B cell (primary cell): ENCODE results near the gene TUBA4A. TPM values are rescaled to one million over a fixed set of nuclear protein-coding genes. Genes with fewer than 3 reads are reported as not detected.

ENCODE experiments used
- ATAC-seq: fragments of 200-7000 bp; cut with Tn5 transposase; one replicate; pipeline ENCODE4 v1.10.0; 2021; ENCODE audit warnings: low read depth, mild to moderate bottlenecking, moderate number of reproducible peaks, moderate library complexity
- CTCF ChIA-PET: fragments of 350-600 bp; sonication (Branson Sonifier 250); formaldehyde crosslinking; loops from one replicate; lab custom pipeline; 2021; ENCODE audit warnings: antibody characterized with exemption, inconsistent platforms; lab: Charles Lee
- POLR2A ChIA-PET: fragments of 350-600 bp; sonication (Branson Sonifier 250); formaldehyde crosslinking; loops from one replicate; lab custom pipeline; 2021; ENCODE audit warnings: antibody characterized with exemption; lab: Charles Lee
- DNase-seq: peaks from one replicate; pipeline ENCODE4 v3.0.0; 2013
- H2AFZ ChIP-seq: 2 replicates; pipeline ENCODE4 v1.6.1; 2012; ENCODE audit warnings: mild to moderate bottlenecking, low read depth, low read length; ENCODE audit not compliant: insufficient read depth, poor library complexity, severe bottlenecking
- H3K27ac ChIP-seq, 2 donors: 1 replicate in 1 of 2; 2 replicates in 1 of 2; pipeline ENCODE4 v1.5.1; 2012 to 2013; ENCODE audit warnings: low read length in 2 of 2, mild to moderate bottlenecking in 2 of 2, moderate library complexity in 1 of 2
- H3K27me3 ChIP-seq, 4 experiments: fragments of 200-600 bp in 1 of 4; sonication (generic) in 1 of 4; replicated peaks in 1 of 4; 1 replicate in 2 of 4; 2 replicates in 2 of 4; pipeline versions ENCODE4 v1.6.1 to v1.7.0; 2013 to 2016; ENCODE audit warnings: low read length in 3 of 4, mild to moderate bottlenecking in 2 of 4, mixed read lengths in 1 of 4, moderate library complexity in 1 of 4; ENCODE audit not compliant: insufficient read depth in 4 of 4, control insufficient read depth in 3 of 4; ENCODE audit errors: control extremely low read depth in 1 of 4
- H3K36me3 ChIP-seq, 2 experiments: replicated peaks in 1 of 2; 1 replicate in 1 of 2; 2 replicates in 1 of 2; pipeline versions ENCODE4 v1.6.1 to v1.7.1; 2013; ENCODE audit warnings: low read length in 1 of 2; ENCODE audit not compliant: insufficient read depth in 2 of 2, control insufficient read depth in 1 of 2; ENCODE audit errors: control extremely low read depth in 1 of 2, extremely low read depth in 1 of 2
- H3K4me1 ChIP-seq, 2 donors: fragments of 200-600 bp in 1 of 2; sonication (generic) in 1 of 2; 1 replicate in 1 of 2; 2 replicates in 1 of 2; pipeline versions ENCODE4 v1.5.1 to v1.6.1; 2013 to 2017; ENCODE audit warnings: low read length in 2 of 2; ENCODE audit not compliant: control insufficient read depth in 2 of 2, insufficient read depth in 2 of 2
- H3K4me2 ChIP-seq: replicated peaks from 2 replicates; pipeline ENCODE3; 2012; ENCODE audit warnings: mild to moderate bottlenecking, low read depth, low read length; ENCODE audit not compliant: poor library complexity, severe bottlenecking
- H3K4me3 ChIP-seq, 5 experiments: fragments of 200-600 bp in 1 of 5; sonication (generic) in 1 of 5; 1 replicate in 3 of 5; 2 replicates in 2 of 5; pipeline versions ENCODE4 v1.5.1 to v1.7.0; 2011 to 2016; ENCODE audit warnings: low read length in 4 of 5, mild to moderate bottlenecking in 4 of 5, low read depth in 2 of 5, control low read depth in 1 of 5, moderate library complexity in 1 of 5; ENCODE audit not compliant: insufficient read depth in 1 of 5; ENCODE audit errors: control extremely low read depth in 1 of 5, extremely low read depth in 1 of 5
- H3K79me2 ChIP-seq: fragments of 200-600 bp; sonication (generic); one replicate; pipeline ENCODE4 v1.6.0; 2016; ENCODE audit warnings: low read length; ENCODE audit not compliant: control insufficient read depth, insufficient read depth
- H3K9ac ChIP-seq: fragments of 200-600 bp; sonication (generic); 2 replicates; pipeline ENCODE4 v1.6.1; 2017; ENCODE audit warnings: mild to moderate bottlenecking, low read length, moderate library complexity
- H3K9me3 ChIP-seq, 3 donors: one replicate each; pipeline versions ENCODE4 v1.6.1 to v1.7.1; 2013; ENCODE audit warnings: low read length in 2 of 3; ENCODE audit not compliant: control insufficient read depth in 2 of 3, insufficient read depth in 1 of 3; ENCODE audit errors: control extremely low read depth in 1 of 3
- H4K20me1 ChIP-seq: 2 replicates; pipeline ENCODE4 v1.6.0; 2012; ENCODE audit warnings: mild to moderate bottlenecking, low read length; ENCODE audit not compliant: insufficient read depth, control insufficient read depth, poor library complexity, severe bottlenecking
- H3K27ac Mint-ChIP-seq: one replicate; pipeline ENCODE4 v1.8.0; 2021; ENCODE audit warnings: mixed read lengths
- H3K27me3 Mint-ChIP-seq: one replicate; pipeline ENCODE4 v1.8.0; 2021; ENCODE audit warnings: mixed read lengths
- H3K4me1 Mint-ChIP-seq: one replicate; pipeline ENCODE4 v1.8.0; 2021; ENCODE audit warnings: mixed read lengths
- H3K4me3 Mint-ChIP-seq: one replicate; pipeline ENCODE4 v1.8.0; 2021; ENCODE audit warnings: mixed read lengths
- H3K9me3 Mint-ChIP-seq: one replicate; pipeline ENCODE4 v1.8.0; 2022; ENCODE audit warnings: mixed read lengths; ENCODE audit not compliant: insufficient read depth
- CTCF ChIP-seq: fragments of 200-600 bp; IDR thresholded peaks from one replicate; pipeline ENCODE4 v1.8.0; 2022; ENCODE audit warnings: antibody characterized with exemption, mild to moderate bottlenecking
- EZH2 ChIP-seq: IDR thresholded peaks from 2 replicates; pipeline ENCODE4 v1.6.1; 2012; ENCODE audit warnings: borderline replicate concordance, low read depth, mild to moderate bottlenecking, moderate library complexity, low read length; ENCODE audit not compliant: insufficient read depth, poor library complexity, severe bottlenecking
- WGBS: methylation state at CpG from one replicate; pipeline ENCODE4 v1.1.5; 2013; ENCODE audit warnings: missing lambda C conversion rate; ENCODE audit not compliant: insufficient coverage; 5-methylcytosine and 5-hydroxymethylcytosine counted together
- intact Hi-C: fragments of 100-400 bp; cut with micrococcal nuclease; formaldehyde crosslinking; loops from one replicate; pipeline ENCODE4 v1.10.0; 2022
- polyA plus RNA-seq: library from polyadenylated mRNA; depleted of rRNA; stranded (reverse); fragments of >200 nt; gene quantifications from 2 replicates; pipeline ENCODE4 v1.2.3, GENCODE V29; 2012
- total RNA-seq, 2 donors: library from RNA; stranded (reverse); fragments of 120-200 nt in 1 of 2; gene quantifications; 1 replicate in 1 of 2; 2 replicates in 1 of 2; pipeline versions ENCODE4 v1.2.3 to v1.2.4, GENCODE V29; 2013 to 2022

TUBA4A gene
- total and polyA plus RNA-seq, 2 donors (not counting 1 experiment from before 2014, with no cell fraction given): 196 to 338 TPM

GRCh38 chr2:219218217-219218731 lies 35.4 kb downstream of the TUBA4A start:
- POLR2A ChIA-PET: interaction anchor here (0.6 to 3.0 kb wide), 9 partner anchors 11 to 77 kb away, joined by 4 to 30 read pairs (median 8); partner anchors contain the start of genes ANKZF1, ATG9A, CNPPD1 and DNAJB2
- Histone ChIP-seq H2AFZ (peak overlapping the region; percentile 68), H3K4me1 (peaks cover 17 to 21% of the 10 kb centered on the region in 2 donors), H3K27me3 (no peaks in the 10 kb centered on the region), H3K9ac (peak overlapping the region; percentile 68), H3K4me3 (peak overlapping the region; percentile 51 to 74 (median 66)), H3K27ac (peak overlapping the region in 1 of 2 donors; percentile 0), H4K20me1 (peaks cover 30% of the 10 kb centered on the region), H3K4me2 (peak overlapping the region; percentile 91), H3K79me2 (no peaks in the 10 kb centered on the region), H3K9me3 (no peaks in the 10 kb centered on the region), H3K36me3 (peaks cover 5 to 32% of the 10 kb centered on the region in 2 experiments)
- Mint-ChIP-seq H3K27ac (peak overlapping the region; percentile 86), H3K4me1 (peaks cover 20% of the 10 kb centered on the region), H3K9me3 (no peaks in the 10 kb centered on the region), H3K27me3 (no peaks in the 10 kb centered on the region), H3K4me3 (peak overlapping the region; percentile 87)
- intact Hi-C loops: loop anchor here (1.0 to 2.0 kb wide), 4 partner anchors 41 to 77 kb away; partner anchors contain the start of genes DNAJB2 and NHEJ1
- TF ChIP-seq CTCF (no peak), EZH2 (no peak)
- ATAC-seq (peak; percentile 19), DNase-seq (no peak)
- CTCF ChIA-PET: interaction anchor here (1.2 to 4.3 kb wide), 6 partner anchors 12 to 77 kb away, joined by 4 to 26 read pairs (median 10); partner anchors contain the start of genes CNPPD1, DNAJB2, SLC23A3 and ZFAND2B
- WGBS: under 1% methylated on average over 37 of the region's 37 CpGs

- no peak for TF ChIP-seq CTCF
- TF ChIP-seq EZH2: no peak
- POLR2A ChIA-PET: interaction anchor here (1.4 to 1.6 kb wide), 2 partner anchors 10 to 41 kb away, joined by 4 to 7 read pairs; partner anchors contain the start of gene ZFAND2B
- H3K9me3 Mint-ChIP-seq: no peaks in the 10 kb centered on the region
- peak overlapping the region; percentile 50 for H3K4me3 Mint-ChIP-seq
- Histone ChIP-seq H4K20me1 (peaks cover 20% of the 10 kb centered on the region), H3K9me3 (no peaks in the 10 kb centered on the region), H3K27ac (no peak overlapping the region), H3K9ac (no peak overlapping the region), H3K4me3 (no peak overlapping the region), H3K4me1 (peaks cover 17 to 21% of the 10 kb centered on the region in 2 donors), H3K79me2 (no peaks in the 10 kb centered on the region), H3K4me2 (no peak overlapping the region), H3K36me3 (peaks cover 0 to 17% of the 10 kb centered on the region in 2 experiments), H3K27me3 (no peaks in the 10 kb centered on the region), H2AFZ (no peak overlapping the region)
- CTCF ChIA-PET: interaction anchor here (1.1 to 4.3 kb wide), 9 partner anchors 10 to 340 kb away, joined by 3 to 26 read pairs (median 5); partner anchors contain the start of genes GLB1L, SLC23A3, STK16 and TUBA4A
- H3K4me1 Mint-ChIP-seq: peaks cover 20% of the 10 kb centered on the region
- intact Hi-C loops: no loop called here
- DNase-seq (no peak), ATAC-seq (no peak)
- no peaks in the 10 kb centered on the region for H3K27me3 Mint-ChIP-seq
- 89% methylated on average over 6 of the region's 6 CpGs for WGBS
- no peak overlapping the region for H3K27ac Mint-ChIP-seq
These were observed 37.2 kb downstream of the TUBA4A start for GRCh38 chr2:219216535-219216915.
